HCT116 (cell line): Measurements from ENCODE around the gene THOC6.
"Not testable (repeated sequence)": the region's sequence is repeated elsewhere in the genome, so short reads cannot be mapped to it uniquely, and the experiment has no call there.

Source experiments
- CTCF ChIP-seq, 3 experiments: fragments of 200-600 bp in 1 of 3; sonication (generic) in 1 of 3; IDR thresholded peaks in 2 of 3; conservative IDR thresholded peaks in 1 of 3; 2 replicates each; pipeline ENCODE4 v1.5.1; 2012 to 2017; ENCODE audit warnings: low read depth in 2 of 3, low read length in 2 of 3, antibody characterized with exemption in 1 of 3, borderline replicate concordance in 1 of 3, control low read depth in 1 of 3, mild to moderate bottlenecking in 1 of 3, mixed read lengths in 1 of 3, mixed run types in 1 of 3, moderate library complexity in 1 of 3; ENCODE audit not compliant: insufficient read depth in 1 of 3
- EZH2 ChIP-seq: fragments of 200-600 bp; sonication (generic); IDR thresholded peaks from 2 replicates; pipeline ENCODE4 v1.6.1; 2017; ENCODE audit warnings: antibody characterized with exemption, mixed run types
- POLR2AphosphoS5 ChIP-seq: IDR thresholded peaks from 2 replicates; pipeline ENCODE4 v1.6.1; 2011; ENCODE audit warnings: mild to moderate bottlenecking, low read depth, low read length, moderate library complexity
- RAD21 ChIP-seq: IDR thresholded peaks from 2 replicates; pipeline ENCODE4 v1.6.1; 2012; ENCODE audit warnings: low read depth, mild to moderate bottlenecking
- SIN3A ChIP-seq: IDR thresholded peaks from 2 replicates; pipeline ENCODE4 v1.6.1; 2012; ENCODE audit warnings: low read depth
- ZNF274 ChIP-seq: fragments of 200-500 bp; sonication (Bioruptor generic); IDR thresholded peaks from 2 replicates; pipeline ENCODE4 v1.6.1; 2014; ENCODE audit warnings: mild to moderate bottlenecking, low read depth, low read length, inconsistent platforms

GRCh38 chr16:3069146-3069545 is 45.3 kb downstream of the THOC6 start:
- not testable (repeated sequence) for TF ChIP-seq CTCF (IDR thresholded peaks at IDR 0.05 in 2 of 3, conservative IDR thresholded peaks at IDR 0.05 in 1 of 3; ENCODE audit: borderline replicate concordance in 1 of 3, insufficient read depth in 1 of 3, low read depth in 2 of 3, low read length in 2 of 3); RAD21; ZNF274; SIN3A; EZH2; POLR2AphosphoS5
